Endothelial cell of umbilical vein (primary cell): ENCODE data around the gene D2HGDH. TPM values are rescaled to one million over a fixed set of nuclear protein-coding genes. Genes with fewer than 3 reads are reported as not detected.

ENCODE experiments used
- BruUV-seq: library from RNA; stranded (reverse); fragments of 400-500 nt; replicated peaks from 2 replicates; lab custom pipeline; 2021; lab: Mats Ljungman, UMichigan
- CTCF ChIA-PET: fragments of 300-600, 350-600 bp; sonication (Branson Sonifier 250); formaldehyde crosslinking; loops from one replicate; lab custom pipeline; 2021; ENCODE audit warnings: antibody characterized with exemption, inconsistent platforms; lab: Charles Lee
- POLR2A ChIA-PET: fragments of 300-600, 350-600 bp; sonication (Branson Sonifier 250); formaldehyde crosslinking; loops from one replicate; lab custom pipeline; 2021; ENCODE audit warnings: antibody characterized with exemption, inconsistent platforms; lab: Charles Lee
- DNase-seq: peaks from one replicate; pipeline ENCODE4 v3.0.0-alpha.2; 2011; ENCODE audit warnings: low read depth, low spot score
- FAIRE-seq: peaks from 2 replicates; lab custom pipeline; 2011; peaks lifted over from hg19 to GRCh38; lab: Jason Lieb, UNC
- H2AFZ ChIP-seq: 2 replicates; pipeline ENCODE4 v1.6.0; 2012; ENCODE audit warnings: low read depth, low read length, control low read depth, inconsistent platforms
- H3K27ac ChIP-seq: 2 replicates; pipeline ENCODE4 v1.5.1; 2011; ENCODE audit warnings: low read depth, mild to moderate bottlenecking, control low read depth, low read length, moderate library complexity; ENCODE audit not compliant: insufficient read depth
- H3K27me3 ChIP-seq, 2 experiments: 2 replicates each; pipeline versions ENCODE4 v1.6.0 to v1.6.1; 2011; ENCODE audit warnings: low read length in 2 of 2, mixed read lengths in 1 of 2; ENCODE audit not compliant: control insufficient read depth in 2 of 2, insufficient read depth in 2 of 2
- H3K36me3 ChIP-seq, 2 experiments: 2 replicates in 1 of 2; 3 replicates in 1 of 2; pipeline ENCODE4 v1.5.1; 2011; ENCODE audit warnings: low read length in 2 of 2, mild to moderate bottlenecking in 1 of 2, moderate library complexity in 1 of 2; ENCODE audit not compliant: control insufficient read depth in 2 of 2, insufficient read depth in 2 of 2; ENCODE audit errors: extremely low read depth in 1 of 2
- H3K4me1 ChIP-seq: 3 replicates; pipeline ENCODE4 v1.5.1; 2011; ENCODE audit warnings: mild to moderate bottlenecking, low read length; ENCODE audit not compliant: control insufficient read depth, insufficient read depth; ENCODE audit errors: extremely low read depth
- H3K4me2 ChIP-seq: 2 replicates; pipeline ENCODE4 v1.6.1; 2011; ENCODE audit warnings: low read length, control low read depth, mixed read lengths; ENCODE audit not compliant: insufficient read depth
- H3K4me3 ChIP-seq, 3 experiments: fragments of 200-600 bp in 1 of 3; sonication (generic), shearing (Covaris generic) in 1 of 3; replicated peaks in 1 of 3; 2 replicates each; pipeline ENCODE4 v1.5.1; 2011 to 2016; ENCODE audit warnings: control low read depth in 3 of 3, low read length in 3 of 3, mild to moderate bottlenecking in 2 of 3, inconsistent platforms in 1 of 3, low read depth in 1 of 3, moderate library complexity in 1 of 3; ENCODE audit not compliant: insufficient read depth in 1 of 3
- H3K79me2 ChIP-seq: 2 replicates; pipeline ENCODE4 v1.6.0; 2012; ENCODE audit warnings: low read length, inconsistent platforms; ENCODE audit not compliant: control insufficient read depth, insufficient read depth
- H3K9ac ChIP-seq: replicated peaks from 2 replicates; pipeline ENCODE3; 2011; ENCODE audit warnings: low read length, control low read depth; ENCODE audit not compliant: insufficient read depth; ENCODE audit errors: extremely low read depth
- H3K9me1 ChIP-seq: replicated peaks from 3 replicates; pipeline ENCODE4 v1.6.0; 2011; ENCODE audit warnings: mild to moderate bottlenecking, low read length; ENCODE audit not compliant: control insufficient read depth, insufficient read depth; ENCODE audit errors: extremely low read depth
- H3K9me3 ChIP-seq: replicated peaks from 2 replicates; pipeline ENCODE4 v1.5.1; 2012; ENCODE audit warnings: low read length, inconsistent platforms; ENCODE audit not compliant: control insufficient read depth, insufficient read depth
- H4K20me1 ChIP-seq: replicated peaks from 2 replicates; pipeline ENCODE3; 2011; ENCODE audit warnings: mild to moderate bottlenecking, low read length; ENCODE audit not compliant: control insufficient read depth, insufficient read depth; ENCODE audit errors: extremely low read depth
- EZH2 ChIP-seq: IDR thresholded peaks from 2 replicates; pipeline ENCODE4 v1.6.1; 2012; ENCODE audit warnings: borderline replicate concordance, low read depth, mild to moderate bottlenecking, moderate library complexity, low read length, inconsistent platforms; ENCODE audit not compliant: severe bottlenecking
- FOS ChIP-seq: IDR thresholded peaks from 2 replicates; pipeline ENCODE4 v1.6.1; 2011; ENCODE audit warnings: mild to moderate bottlenecking, low read length, moderate library complexity, borderline replicate concordance; ENCODE audit not compliant: insufficient read depth
- GATA2 ChIP-seq: IDR thresholded peaks from 2 replicates; pipeline ENCODE4 v1.7.0; 2011; ENCODE audit warnings: low read depth, mild to moderate bottlenecking, moderate library complexity, mixed read lengths, low read length; ENCODE audit not compliant: insufficient read length, insufficient read depth
- JUN ChIP-seq: IDR thresholded peaks from 2 replicates; pipeline ENCODE4 v1.6.1; 2011; ENCODE audit warnings: borderline replicate concordance, low read depth; ENCODE audit not compliant: insufficient read length, insufficient read depth
- MYC ChIP-seq: IDR thresholded peaks from one replicate; pipeline ENCODE4 v1.6.1; 2011; ENCODE audit warnings: mild to moderate bottlenecking, low read depth, low read length
- POLR2A ChIP-seq: IDR thresholded peaks from 2 replicates; pipeline ENCODE4 v1.6.1; 2012; ENCODE audit warnings: low read depth, mild to moderate bottlenecking, control low read depth, low read length
- POLR2AphosphoS5 ChIP-seq: IDR thresholded peaks from 2 replicates; pipeline ENCODE4 v1.6.1; 2012; ENCODE audit warnings: low read depth, mild to moderate bottlenecking, control low read depth, low read length, moderate library complexity; ENCODE audit not compliant: insufficient read depth
- dilution Hi-C: fragments of 300-500 bp; cut with MboI; formaldehyde crosslinking; loops from one replicate; pipeline ENCODE4 v1.15.0; 2019; ENCODE audit warnings: low sequenced_read_pairs; ENCODE audit not compliant: extremely low pct_ligation_motif_present
- intact Hi-C: fragments of 100-400 bp; cut with micrococcal nuclease; formaldehyde crosslinking; loops from one replicate; pipeline ENCODE4 v1.10.0; 2022
- polyA plus RNA-seq, 4 experiments: library from polyadenylated mRNA; depleted of rRNA in 3 of 4; stranded (reverse) in 3 of 4; unstranded in 1 of 4; fragments of >200 nt; gene quantifications; 2 replicates each; pipeline versions ENCODE4 v1.2.1 to v1.2.3, GENCODE V29; 2011 to 2012; ENCODE audit warnings: missing spikeins in 1 of 4
- total RNA-seq: library from RNA; stranded (reverse); gene quantifications from 2 replicates; pipeline ENCODE4 v1.2.3, GENCODE V29; 2021
- TF ChIP-seq, protein P1 (sequence below), 2 donors: IDR thresholded peaks; 1 replicate in 1 of 2; 2 replicates in 1 of 2; pipeline ENCODE4 v1.5.1; 2011; ENCODE audit warnings: low read length in 2 of 2, mild to moderate bottlenecking in 2 of 2, moderate library complexity in 2 of 2, control low read depth in 1 of 2, inconsistent platforms in 1 of 2, low read depth in 1 of 2; ENCODE audit not compliant: insufficient read depth in 1 of 2; ENCODE audit errors: extremely low read depth in 1 of 2
- TF ChIP-seq, protein P2 (sequence below): IDR thresholded peaks from 2 replicates; pipeline ENCODE4 v1.6.1; 2011; ENCODE audit not compliant: insufficient read depth, insufficient read length

Gene D2HGDH
- total and polyA plus RNA-seq, 2 donors (not counting 3 experiments of a cell fraction or from before 2014, with no cell fraction given) = 22.3 TPM

DNA sequence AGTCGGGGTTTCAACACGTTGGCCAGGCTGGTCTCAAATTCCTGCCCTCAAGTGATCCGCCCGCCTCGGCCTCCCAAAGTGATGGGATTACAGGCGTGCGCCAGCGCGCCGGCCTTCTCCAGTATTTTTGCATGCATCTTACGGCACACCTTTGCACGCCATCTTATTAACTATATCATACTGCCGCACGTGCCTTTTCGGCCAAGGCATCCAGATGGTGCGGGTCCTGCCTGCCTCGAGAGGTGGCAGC, 33.4 kb upstream of the D2HGDH start:
- POLR2A ChIA-PET = interaction anchor here (1.1 kb wide), 1 partner anchor 14 kb away, joined by 6 read pairs; the partner anchor contains the start of gene DTYMK
- Histone ChIP-seq H3K9ac (no peak overlapping the region), H3K27me3 (no peaks in the 10 kb centered on the region)

More for the DNA sequence above, 33.4 kb upstream of the D2HGDH start:
- H4K20me1 ChIP-seq = no peaks in the 10 kb centered on the region
- H3K4me1 ChIP-seq = peaks cover 6% of the 10 kb centered on the region
- no peak for DNase-seq
- H3K36me3 ChIP-seq = peaks cover 0 to 4% of the 10 kb centered on the region in 2 experiments
- peak overlapping the region; percentile 10 for H2AFZ ChIP-seq
- peak overlapping the region; percentile 16 to 75 (median 28) for H3K4me3 ChIP-seq
- CTCF ChIA-PET = interaction anchor here (1.5 to 4.8 kb wide), 4 partner anchors 10 to 178 kb away, joined by 3 to 41 read pairs (median 4); partner anchors contain the start of genes D2HGDH and DTYMK
- peak; percentile 97 for FAIRE-seq
- dilution Hi-C loops = no loop called here
- intact Hi-C loops = loop anchor here (1.0 to 5.0 kb wide), 4 partner anchors 15 to 384 kb away; partner anchors contain the start of genes ATG4B, DTYMK, FARP2 and HDLBP
- H3K9me3 ChIP-seq = no peaks in the 10 kb centered on the region
- H3K79me2 ChIP-seq = peaks cover 10% of the 10 kb centered on the region
- peak overlapping the region; percentile 34 for H3K4me2 ChIP-seq
- no peaks in the 10 kb centered on the region for H3K9me1 ChIP-seq
- no peak for TF ChIP-seq FOS
- TF ChIP-seq GATA2 = no peak
- TF ChIP-seq JUN = no peak
- TF ChIP-seq MYC = no peak
- TF ChIP-seq EZH2 = no peak
- TF ChIP-seq POLR2AphosphoS5 = no peak
- TF ChIP-seq, protein P1, sequence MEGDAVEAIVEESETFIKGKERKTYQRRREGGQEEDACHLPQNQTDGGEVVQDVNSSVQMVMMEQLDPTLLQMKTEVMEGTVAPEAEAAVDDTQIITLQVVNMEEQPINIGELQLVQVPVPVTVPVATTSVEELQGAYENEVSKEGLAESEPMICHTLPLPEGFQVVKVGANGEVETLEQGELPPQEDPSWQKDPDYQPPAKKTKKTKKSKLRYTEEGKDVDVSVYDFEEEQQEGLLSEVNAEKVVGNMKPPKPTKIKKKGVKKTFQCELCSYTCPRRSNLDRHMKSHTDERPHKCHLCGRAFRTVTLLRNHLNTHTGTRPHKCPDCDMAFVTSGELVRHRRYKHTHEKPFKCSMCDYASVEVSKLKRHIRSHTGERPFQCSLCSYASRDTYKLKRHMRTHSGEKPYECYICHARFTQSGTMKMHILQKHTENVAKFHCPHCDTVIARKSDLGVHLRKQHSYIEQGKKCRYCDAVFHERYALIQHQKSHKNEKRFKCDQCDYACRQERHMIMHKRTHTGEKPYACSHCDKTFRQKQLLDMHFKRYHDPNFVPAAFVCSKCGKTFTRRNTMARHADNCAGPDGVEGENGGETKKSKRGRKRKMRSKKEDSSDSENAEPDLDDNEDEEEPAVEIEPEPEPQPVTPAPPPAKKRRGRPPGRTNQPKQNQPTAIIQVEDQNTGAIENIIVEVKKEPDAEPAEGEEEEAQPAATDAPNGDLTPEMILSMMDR (IDR thresholded peaks at IDR 0.05; ENCODE audit: extremely low read depth in 1 of 2, insufficient read depth in 1 of 2, low read depth in 1 of 2, low read length in 2 of 2) = peak; percentile 26 to 60
- TF ChIP-seq, protein P2, sequence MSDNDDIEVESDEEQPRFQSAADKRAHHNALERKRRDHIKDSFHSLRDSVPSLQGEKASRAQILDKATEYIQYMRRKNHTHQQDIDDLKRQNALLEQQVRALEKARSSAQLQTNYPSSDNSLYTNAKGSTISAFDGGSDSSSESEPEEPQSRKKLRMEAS = peak; percentile 85
- TF ChIP-seq POLR2A = no peak
- H3K27ac ChIP-seq = no peak overlapping the region
- BruUV-seq = no TSS peak
